ENCODE results near the gene KLHL13. TPM values are rescaled to one million over a fixed set of nuclear protein-coding genes. Genes with fewer than 3 reads are reported as not detected.
A peak's percentile ranks its signal among the peaks of the same experiment; 100 is the strongest.

The KLHL13 gene
- total RNA-seq, 1 experiment from 2014 or later: 48.3 TPM

DNA sequence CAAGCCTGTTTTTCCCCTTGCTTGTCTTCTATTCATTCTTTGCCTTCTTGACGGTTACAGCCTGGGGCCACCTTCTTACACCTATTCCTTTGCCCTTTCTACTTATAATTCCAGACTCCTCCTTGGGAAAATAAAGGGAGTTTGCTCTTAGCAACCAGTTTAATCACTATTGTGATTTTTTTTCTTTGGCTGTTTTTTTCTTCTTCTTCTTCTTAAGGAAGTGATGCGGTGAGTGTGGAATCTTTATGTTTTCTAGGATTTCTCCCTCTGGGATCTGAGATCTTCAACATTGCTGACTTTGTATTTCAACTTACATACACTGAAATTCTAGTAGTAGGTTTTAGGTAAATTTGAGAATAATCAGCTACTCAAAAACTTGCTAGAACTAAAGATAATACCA, 1.1 kb upstream of the KLHL13 start:
- DNase-seq: no peak
- Histone ChIP-seq H3K27ac (no peak overlapping the region), H3K9me3 (replicated peaks) (no peaks in the 10 kb centered on the region), H3K36me3 (no peaks in the 10 kb centered on the region), H3K27me3 (no peaks in the 10 kb centered on the region), H3K4me3 (peak overlapping the region; percentile 99; the same call in 1 of the 2 replicates), H3K4me1 (no peaks in the 10 kb centered on the region)

GRCh38 chrX:118115953-118116712, 477 bp downstream of the KLHL13 start:
- Histone ChIP-seq H3K27me3 (no peaks in the 10 kb centered on the region), H3K27ac (peak overlapping the region; percentile 88), H3K4me1 (no peaks in the 10 kb centered on the region), H3K9me3 (replicated peaks) (no peaks in the 10 kb centered on the region), H3K4me3 (peak overlapping the region; percentile 99), H3K36me3 (peaks cover 6% of the 10 kb centered on the region; the same call in 1 of the 2 replicates)
- peak; percentile 37 to 46 for DNase-seq

DNA sequence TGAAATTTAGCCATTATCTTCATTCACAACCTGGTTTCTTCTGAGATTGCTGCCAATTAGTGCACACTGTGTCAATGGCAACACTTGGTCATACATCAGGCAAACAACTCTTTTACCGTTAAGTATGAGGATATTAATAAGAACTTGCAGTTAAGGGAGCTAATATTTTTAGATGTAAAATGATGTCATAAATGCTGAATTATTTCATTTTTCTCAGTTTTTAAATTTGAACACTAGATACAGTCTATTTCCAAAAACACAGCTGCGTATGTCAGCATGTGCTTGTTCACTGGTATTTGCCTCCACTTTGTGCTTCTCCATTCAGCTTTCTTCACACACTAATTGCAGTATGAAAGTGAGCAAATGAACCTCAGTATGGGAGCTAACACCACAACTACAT, 1.6 kb downstream of the KLHL13 start:
- peak in 1 of 2 experiments; percentile 10 for DNase-seq
- Histone ChIP-seq H3K9me3 (replicated peaks) (no peaks in the 10 kb centered on the region), H3K27me3 (no peaks in the 10 kb centered on the region), H3K4me3 (peak overlapping the region; percentile 99), H3K36me3 (peaks cover 8% of the 10 kb centered on the region; the same call in 1 of the 2 replicates), H3K4me1 (no peaks in the 10 kb centered on the region), H3K27ac (peak overlapping the region; percentile 88)

- Histone ChIP-seq H3K36me3 (peaks cover 11% of the 10 kb centered on the region; the same call in 1 of the 2 replicates), H3K4me1 (no peaks in the 10 kb centered on the region), H3K9me3 (replicated peaks) (no peaks in the 10 kb centered on the region), H3K27me3 (no peaks in the 10 kb centered on the region), H3K27ac (no peak overlapping the region), H3K4me3 (no peak overlapping the region)
- no peak for DNase-seq
These were observed 7.5 kb downstream of the KLHL13 start for GRCh38 chrX:118109065-118109464.

DNA sequence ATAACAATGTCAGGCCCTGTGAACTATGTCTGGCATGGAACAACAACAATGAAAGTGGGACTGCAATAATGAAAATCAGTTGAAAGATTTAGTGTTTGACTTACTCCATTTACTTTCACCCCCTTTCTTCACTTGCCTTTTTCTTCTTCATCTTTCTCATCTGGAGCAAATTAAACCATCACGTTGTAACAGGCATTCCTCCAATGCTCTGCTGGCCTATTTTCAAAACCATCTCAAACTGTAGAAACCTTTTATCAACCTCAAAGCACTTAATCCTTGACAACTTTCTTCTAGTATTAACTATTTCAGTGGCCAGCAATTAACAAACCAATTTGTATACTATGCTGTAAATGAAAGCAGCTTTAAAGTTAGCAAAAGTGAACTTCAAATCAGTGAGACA, 8.3 kb downstream of the KLHL13 start:
- no peaks in the 10 kb centered on the region for H3K9me3 ChIP-seq (replicated peaks)

DNA sequence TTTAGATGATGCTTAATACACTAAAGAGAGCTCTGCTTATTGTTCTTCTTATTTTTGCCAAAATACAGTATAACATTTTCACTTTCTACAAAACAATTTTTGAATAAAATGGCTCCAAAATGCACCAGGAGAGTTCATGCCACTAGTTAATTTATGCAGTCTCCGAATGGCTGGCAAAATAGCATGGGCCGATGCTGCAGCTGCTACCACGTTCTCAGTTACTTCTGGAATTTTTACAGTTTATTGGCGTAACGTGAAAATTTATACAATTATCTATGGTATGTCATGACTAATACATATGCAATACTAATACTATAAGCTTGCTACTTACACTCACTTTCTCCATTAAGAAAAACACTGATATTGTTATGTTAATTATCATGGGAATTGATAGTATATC, 16.5 kb downstream of the KLHL13 start:
- Histone ChIP-seq H3K4me3 (no peak overlapping the region), H3K4me1 (peaks cover 24% of the 10 kb centered on the region), H3K9me3 (replicated peaks) (peaks cover 12% of the 10 kb centered on the region), H3K27me3 (no peaks in the 10 kb centered on the region), H3K27ac (peak overlapping the region; percentile 99), H3K36me3 (peaks cover 7% of the 10 kb centered on the region)
- peak; percentile 74 to 84 for DNase-seq

More for the DNA sequence above, 8.3 kb downstream of the KLHL13 start:
- DNase-seq: no peak
- no peaks in the 10 kb centered on the region for H3K27me3 ChIP-seq
- peaks cover 11% of the 10 kb centered on the region; the same call in 1 of the 2 replicates for H3K36me3 ChIP-seq
- no peak overlapping the region for H3K27ac ChIP-seq
- no peak overlapping the region for H3K4me3 ChIP-seq
- H3K4me1 ChIP-seq: no peaks in the 10 kb centered on the region

- Histone ChIP-seq H3K27ac (no peak overlapping the region), H3K4me3 (no peak overlapping the region), H3K4me1 (no peaks in the 10 kb centered on the region), H3K27me3 (no peaks in the 10 kb centered on the region), H3K36me3 (peaks cover 4% of the 10 kb centered on the region; the same call in 1 of the 2 replicates), H3K9me3 (replicated peaks) (peaks cover 14% of the 10 kb centered on the region)
- no peak for DNase-seq
These were observed 28.5 kb downstream of the KLHL13 start for GRCh38 chrX:118088084-118088483.

DNA sequence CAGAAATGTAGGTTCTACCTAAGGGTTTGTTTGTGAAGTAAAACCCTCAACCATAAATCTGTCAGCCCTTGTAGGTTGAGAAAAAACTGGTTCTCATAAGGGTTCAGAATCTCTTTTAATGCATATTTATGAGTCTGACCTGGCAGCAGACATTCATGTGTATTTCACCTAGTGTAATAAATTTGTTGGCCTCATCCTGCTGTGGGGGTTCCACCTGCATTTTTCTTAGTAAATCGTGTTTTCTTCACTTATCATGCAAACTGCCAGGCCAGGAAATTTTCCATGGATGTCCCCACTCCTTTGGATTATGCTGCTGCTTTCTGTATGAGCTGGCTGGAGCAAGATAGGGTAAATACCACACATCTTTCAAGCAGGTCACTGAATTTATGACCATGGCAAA, 42.4 kb downstream of the KLHL13 start:
- Histone ChIP-seq H3K9me3 (replicated peaks) (no peaks in the 10 kb centered on the region), H3K4me1 (no peaks in the 10 kb centered on the region)

GRCh38 chrX:118066867-118067515, 49.6 kb downstream of the KLHL13 start:
- H3K27ac ChIP-seq: no peak overlapping the region
- no peaks in the 10 kb centered on the region for H3K9me3 ChIP-seq (replicated peaks)
- no peaks in the 10 kb centered on the region for H3K27me3 ChIP-seq

More for the DNA sequence above, 42.4 kb downstream of the KLHL13 start:
- Histone ChIP-seq H3K36me3 (no peaks in the 10 kb centered on the region), H3K27ac (no peak overlapping the region), H3K27me3 (no peaks in the 10 kb centered on the region), H3K4me3 (no peak overlapping the region)
- DNase-seq: no peak

DNA sequence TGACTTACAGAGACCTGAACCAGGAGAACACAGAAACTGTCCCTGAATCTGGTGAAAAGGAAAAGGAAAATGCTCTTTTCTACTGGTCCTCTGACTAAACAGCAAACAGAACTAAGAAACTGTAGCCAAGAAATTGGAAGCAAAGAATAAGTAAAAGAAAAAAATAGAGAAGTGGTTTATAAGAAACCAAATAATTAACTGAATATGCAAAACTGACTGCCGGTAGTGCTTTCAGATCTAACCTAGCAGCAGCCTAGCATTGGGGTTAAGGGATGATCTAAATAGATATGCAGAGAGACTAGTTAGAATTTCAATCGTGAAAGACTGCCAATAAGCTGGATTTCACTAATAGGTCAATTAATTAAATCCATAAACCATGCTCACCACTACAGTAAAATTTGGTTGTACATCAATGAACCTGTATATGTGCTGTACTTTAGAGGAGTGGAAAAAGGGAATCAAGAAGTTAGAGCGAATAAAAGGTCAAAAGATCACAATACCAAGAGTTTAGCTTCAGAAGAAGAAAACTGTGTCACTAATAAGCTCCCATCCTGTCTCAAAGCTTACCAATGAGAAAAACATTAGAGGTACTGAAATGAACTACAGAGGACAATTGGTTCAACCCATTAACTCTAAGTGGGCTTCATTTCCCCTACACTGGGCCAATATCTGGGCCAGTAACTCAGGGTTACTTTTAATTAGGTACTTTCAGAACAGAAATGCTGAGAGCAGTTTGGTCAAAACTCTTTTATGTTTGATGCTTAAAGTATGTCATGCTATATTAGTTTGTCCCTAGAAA, 53.6 kb downstream of the KLHL13 start:
- no peak for DNase-seq
- H3K4me1 ChIP-seq: peaks cover 16% of the 10 kb centered on the region
- H3K27me3 ChIP-seq: no peaks in the 10 kb centered on the region
- H3K36me3 ChIP-seq: no peaks in the 10 kb centered on the region
- no peak overlapping the region for H3K4me3 ChIP-seq
- no peak overlapping the region for H3K27ac ChIP-seq
- H3K9me3 ChIP-seq (replicated peaks): no peaks in the 10 kb centered on the region

More at GRCh38 chrX:118066867-118067515, 49.6 kb downstream of the KLHL13 start:
- Histone ChIP-seq H3K36me3 (no peaks in the 10 kb centered on the region), H3K4me1 (peaks cover 5% of the 10 kb centered on the region; the same call in 1 of the 2 replicates), H3K4me3 (no peak overlapping the region)
- DNase-seq: no peak

- Histone ChIP-seq H3K27ac (no peak overlapping the region), H3K36me3 (no peaks in the 10 kb centered on the region)
These were observed 54.4 kb downstream of the KLHL13 start for GRCh38 chrX:118062048-118062789.

DNA sequence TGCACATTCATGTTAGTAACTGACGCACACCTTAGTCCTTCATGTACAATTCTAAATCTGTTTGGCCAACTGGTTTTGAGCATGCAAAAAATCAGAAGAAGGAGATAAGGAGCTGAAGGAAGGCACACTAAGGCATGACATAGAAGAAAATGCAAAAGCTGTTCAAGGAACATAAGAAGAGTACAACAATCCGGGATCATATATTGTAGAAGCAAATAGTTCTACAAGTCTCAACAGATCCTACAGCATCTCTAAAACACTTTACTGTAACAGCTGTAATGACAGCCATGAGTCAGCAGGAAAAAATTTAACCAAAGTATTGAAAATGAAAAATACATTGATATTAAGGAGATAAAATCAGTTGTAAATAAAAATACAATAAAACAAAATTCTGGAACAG, 57.7 kb downstream of the KLHL13 start:
- H3K4me3 ChIP-seq: no peak overlapping the region
- peaks cover 13% of the 10 kb centered on the region for H3K4me1 ChIP-seq
- H3K27ac ChIP-seq: peak overlapping the region; percentile 32
- H3K27me3 ChIP-seq: no peaks in the 10 kb centered on the region
- H3K36me3 ChIP-seq: no peaks in the 10 kb centered on the region
- DNase-seq: peak in 1 of 2 experiments; percentile 16
- peaks cover 3% of the 10 kb centered on the region; the same call in 1 of the 2 replicates for H3K9me3 ChIP-seq (replicated peaks)

More at GRCh38 chrX:118062048-118062789, 54.4 kb downstream of the KLHL13 start:
- Histone ChIP-seq H3K4me1 (peaks cover 16% of the 10 kb centered on the region), H3K9me3 (replicated peaks) (no peaks in the 10 kb centered on the region), H3K27me3 (no peaks in the 10 kb centered on the region), H3K4me3 (no peak overlapping the region)
- DNase-seq: no peak

DNA sequence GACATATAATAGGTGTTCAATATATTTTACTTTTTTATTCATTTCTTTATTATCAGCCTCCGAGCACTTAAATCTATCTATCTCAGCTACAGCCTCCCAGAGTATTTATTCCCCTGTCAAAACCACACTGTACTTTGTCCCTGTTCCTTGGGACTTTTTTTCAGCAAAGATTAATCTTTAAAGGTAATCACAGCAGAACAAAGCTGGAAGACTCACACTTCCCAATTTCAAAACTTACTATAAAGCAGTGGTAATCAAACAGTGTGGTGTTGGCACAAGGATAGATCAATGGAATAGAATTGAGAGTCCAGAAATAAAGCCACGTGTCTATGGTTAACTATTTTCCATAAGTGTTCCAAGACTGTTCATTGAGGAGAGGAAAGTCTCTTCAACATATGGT, 59.7 kb downstream of the KLHL13 start:
- DNase-seq: no peak
- H3K27me3 ChIP-seq: no peaks in the 10 kb centered on the region
- no peaks in the 10 kb centered on the region for H3K36me3 ChIP-seq
- H3K4me3 ChIP-seq: no peak overlapping the region
- peaks cover 13% of the 10 kb centered on the region for H3K4me1 ChIP-seq
- H3K9me3 ChIP-seq (replicated peaks): peaks cover 3% of the 10 kb centered on the region; the same call in 1 of the 2 replicates
- no peak overlapping the region for H3K27ac ChIP-seq

DNA sequence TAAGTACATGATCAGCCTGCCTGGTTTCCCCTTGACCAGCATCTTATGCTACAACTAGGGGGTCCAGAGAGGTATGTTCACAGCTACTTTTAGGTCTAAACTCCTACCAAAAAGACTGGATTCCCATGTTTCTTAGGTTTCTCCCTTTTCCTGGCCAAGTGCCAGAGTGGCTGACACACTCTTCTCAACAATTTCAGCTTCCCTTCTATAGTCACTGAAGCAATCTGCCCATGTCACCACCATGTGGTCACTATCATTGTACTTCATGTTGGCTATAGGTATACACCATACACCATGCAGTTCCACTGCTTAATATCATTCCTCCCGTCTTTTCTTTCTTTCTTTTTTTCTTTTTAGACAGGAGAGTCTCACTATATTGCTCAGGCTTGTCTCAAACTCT, 66.9 kb downstream of the KLHL13 start:
- no peaks in the 10 kb centered on the region for H3K27me3 ChIP-seq
- no peak overlapping the region for H3K27ac ChIP-seq
- H3K4me3 ChIP-seq: no peak overlapping the region
- peak; percentile 5 to 26 for DNase-seq
- peaks cover 3% of the 10 kb centered on the region; the same call in 1 of the 2 replicates for H3K36me3 ChIP-seq
- no peaks in the 10 kb centered on the region for H3K4me1 ChIP-seq
- H3K9me3 ChIP-seq (replicated peaks): no peaks in the 10 kb centered on the region; the same call in 1 of the 2 replicates

Data from SJCRH30 (cell line).